Aorta (tissue), 5 donors: ENCODE data around the gene AFF3. TPM values are rescaled to one million over a fixed set of nuclear protein-coding genes. Genes with fewer than 3 reads are reported as not detected.

Source experiments
- ATAC-seq: fragments of 200-7000 bp; cut with Tn5 transposase; one replicate; pipeline ENCODE4 v1.9.1; 2022; ENCODE audit warnings: moderate library complexity; ENCODE audit not compliant: low FRiP score
- DNase-seq, 2 donors: peaks; one replicate each; pipeline ENCODE4 v3.0.0-alpha.2; 2020
- H3K27ac ChIP-seq, 2 donors: one replicate each; pipeline ENCODE4 v1.5.1; 2013; ENCODE audit warnings: low read length in 2 of 2, mild to moderate bottlenecking in 2 of 2, moderate library complexity in 2 of 2, control low read depth in 1 of 2, inconsistent platforms in 1 of 2, low read depth in 1 of 2
- H3K27me3 ChIP-seq, 2 donors: one replicate each; pipeline ENCODE4 v1.6.1; 2013; ENCODE audit warnings: control low read depth in 1 of 2, low read length in 1 of 2, mild to moderate bottlenecking in 1 of 2, moderate library complexity in 1 of 2; ENCODE audit not compliant: insufficient read depth in 2 of 2, control insufficient read depth in 1 of 2
- H3K36me3 ChIP-seq, 2 donors: one replicate each; pipeline ENCODE4 v1.6.1; 2013; ENCODE audit warnings: control low read depth in 1 of 2, low read length in 1 of 2, mild to moderate bottlenecking in 1 of 2; ENCODE audit not compliant: insufficient read depth in 2 of 2, control insufficient read depth in 1 of 2
- H3K4me1 ChIP-seq, 2 donors: one replicate each; pipeline ENCODE4 v1.6.1; 2013; ENCODE audit warnings: low read length in 2 of 2, control low read depth in 1 of 2, mild to moderate bottlenecking in 1 of 2, moderate library complexity in 1 of 2; ENCODE audit not compliant: insufficient read depth in 2 of 2, control insufficient read depth in 1 of 2
- H3K4me3 ChIP-seq, 2 donors: one replicate each; pipeline ENCODE4 v1.5.1; 2013; ENCODE audit warnings: low read length in 2 of 2, control low read depth in 1 of 2, mild to moderate bottlenecking in 1 of 2
- H3K9me3 ChIP-seq: one replicate; pipeline ENCODE4 v1.6.1; 2013; ENCODE audit warnings: mild to moderate bottlenecking, low read length; ENCODE audit not compliant: control insufficient read depth
- WGBS, 2 donors: extraction: QIAGEN DNeasy Blood & Tissue Kit; methylation state at CpG; one replicate each; pipeline ENCODE4 v1.1.7; 2013; 5-methylcytosine and 5-hydroxymethylcytosine counted together
- intact Hi-C, 2 donors: fragments of 100-400 bp; cut with DNase I; formaldehyde crosslinking; loops; one replicate each; pipeline versions ENCODE4 v1.14.2 to v1.15.0; 2022
- polyA plus RNA-seq, 2 donors: library from polyadenylated mRNA; stranded (reverse); fragments of 200-250 nt; gene quantifications; one replicate each; pipeline ENCODE4 v1.2.3, GENCODE V29; 2013
- total RNA-seq, 2 donors: library from RNA; stranded (reverse); fragmentation: NEBNext Ultra II Directional; extraction: Animal tissue kit (Norgen Biotek cat#: 25700); gene quantifications; one replicate each; pipeline ENCODE4 v1.2.1, GENCODE V29; 2021
- donor health status: healthy with polysubstance abuse.
- donor health status: Bipolar disorder and iron deficiency.
- donor health status: DM: no; HTN: no; CAD: no.
- donor health status: DM: no; HTN: no; CAD: no.
- donor health status: DM: yes; HTN: yes; CAD: no.

Gene AFF3
- total and polyA plus RNA-seq, 4 donors = 0.25 to 15.7 (median 5.5) TPM

DNA sequence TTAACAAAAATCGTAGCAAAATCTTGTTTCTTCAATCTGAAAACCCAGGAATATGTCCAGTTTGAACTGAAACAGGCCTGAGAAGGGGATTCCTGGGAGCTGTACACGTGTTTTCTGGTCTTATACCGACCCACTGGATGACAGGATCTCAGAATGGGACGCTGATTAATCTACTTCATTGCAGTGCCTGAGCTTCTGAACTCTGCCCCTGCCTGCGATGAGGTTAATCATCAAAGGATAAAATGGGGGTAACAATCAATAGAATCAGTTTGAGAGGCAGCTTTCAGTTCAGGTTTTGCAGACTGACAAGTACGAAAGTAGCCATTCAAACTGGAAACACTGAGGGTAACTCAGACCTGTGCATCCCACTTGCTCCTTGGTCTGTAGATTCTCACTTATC is 378.6 kb downstream of the AFF3 start:
- H3K36me3 ChIP-seq = no peaks in the 10 kb centered on the region
- ATAC-seq (no peak), DNase-seq (no peak)
- no peak overlapping the region for H3K27ac ChIP-seq
- 87 to 93% methylated on average over 6 of the region's 6 CpGs for WGBS, 2 donors
- H3K4me3 ChIP-seq = no peak overlapping the region
- intact Hi-C loops = no loop called here
- H3K9me3 ChIP-seq = peaks cover 2% of the 10 kb centered on the region
- no peaks in the 10 kb centered on the region for H3K27me3 ChIP-seq
- no peaks in the 10 kb centered on the region for H3K4me1 ChIP-seq

DNA sequence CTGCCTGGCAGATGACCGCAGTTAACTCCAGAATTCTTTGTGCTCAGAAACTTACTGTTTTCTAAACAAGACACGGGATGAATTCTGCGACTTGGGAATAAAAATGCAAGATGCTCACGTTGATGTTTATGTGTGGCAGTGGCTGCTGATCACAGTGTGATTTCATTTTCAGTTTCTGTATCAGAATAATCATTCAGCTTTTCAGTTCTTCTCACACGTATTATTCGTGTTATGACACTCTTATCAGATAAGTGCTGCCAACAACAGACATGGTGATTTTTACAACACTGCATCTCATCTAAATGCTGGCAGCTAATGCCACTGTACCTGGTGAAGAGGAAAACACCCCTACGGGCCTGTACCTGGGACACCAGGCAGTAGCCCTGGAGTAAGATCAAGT is 379.7 kb downstream of the AFF3 start:
- H3K4me1 ChIP-seq = no peaks in the 10 kb centered on the region
- ATAC-seq (no peak), DNase-seq (no peak)
- H3K9me3 ChIP-seq = peaks cover 2% of the 10 kb centered on the region
- intact Hi-C loops = no loop called here
- no peak overlapping the region for H3K4me3 ChIP-seq
- H3K36me3 ChIP-seq = no peaks in the 10 kb centered on the region
- no peaks in the 10 kb centered on the region for H3K27me3 ChIP-seq
- no peak overlapping the region for H3K27ac ChIP-seq
- WGBS, 2 donors = 89 to 92% methylated on average over 7 of the region's 7 CpGs

DNA sequence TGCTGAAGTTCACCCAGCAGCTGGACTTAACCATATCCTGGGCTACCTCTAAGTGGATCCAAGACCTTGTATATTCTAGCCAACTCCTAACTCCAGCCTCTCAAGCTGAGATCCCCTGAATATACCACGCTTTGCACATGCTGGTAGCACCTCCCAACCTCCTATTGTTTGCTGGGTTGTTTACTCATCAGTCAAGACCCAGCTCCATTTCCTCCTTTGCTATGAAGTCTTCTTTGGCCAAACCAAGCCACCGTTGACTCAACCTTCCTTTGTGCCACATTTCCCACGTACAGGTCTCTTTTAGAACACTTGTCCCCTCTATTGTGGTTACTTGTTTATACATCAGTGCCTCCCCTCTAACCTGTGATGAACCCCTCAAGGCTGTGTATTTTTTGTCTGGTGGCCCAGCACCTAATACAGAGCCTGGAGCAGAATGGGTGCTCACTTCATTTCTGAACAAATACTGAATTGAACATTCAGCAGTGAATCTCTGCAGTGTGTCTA is 384.7 kb downstream of the AFF3 start:
- Histone ChIP-seq H3K27ac (no peak overlapping the region), H3K4me1 (no peaks in the 10 kb centered on the region), H3K36me3 (no peaks in the 10 kb centered on the region), H3K9me3 (peaks cover 2% of the 10 kb centered on the region), H3K27me3 (no peaks in the 10 kb centered on the region), H3K4me3 (no peak overlapping the region)
- WGBS, 2 donors = 96% methylated on average over 3 of the region's 3 CpGs
- no peak for DNase-seq
- ATAC-seq = no peak
- intact Hi-C loops = no loop called here

GRCh38 chr2:99756059-99756458 is 386.3 kb downstream of the AFF3 start:
- DNase-seq = no peak
- intact Hi-C loops = no loop called here
- Histone ChIP-seq H3K4me3 (no peak overlapping the region), H3K36me3 (no peaks in the 10 kb centered on the region), H3K27ac (no peak overlapping the region), H3K4me1 (no peaks in the 10 kb centered on the region), H3K9me3 (no peaks in the 10 kb centered on the region), H3K27me3 (no peaks in the 10 kb centered on the region)
- 90 to 100% methylated on average over 1 of the region's 1 CpG for WGBS, 2 donors
- no peak for ATAC-seq

GRCh38 chr2:99754210-99754609 is 388.2 kb downstream of the AFF3 start:
- intact Hi-C loops = no loop called here

GRCh38 chr2:99753505-99753904 is 388.9 kb downstream of the AFF3 start:
- no peaks in the 10 kb centered on the region for H3K4me1 ChIP-seq
- no peak for ATAC-seq
- no peaks in the 10 kb centered on the region for H3K36me3 ChIP-seq
- no peak for DNase-seq
- intact Hi-C loops = no loop called here
- no peaks in the 10 kb centered on the region for H3K27me3 ChIP-seq
- H3K9me3 ChIP-seq = peaks cover 2% of the 10 kb centered on the region
- 91 to 94% methylated on average over 8 of the region's 8 CpGs for WGBS, 2 donors
- no peak overlapping the region for H3K4me3 ChIP-seq
- no peak overlapping the region for H3K27ac ChIP-seq

More at GRCh38 chr2:99754210-99754609, 388.2 kb downstream of the AFF3 start:
- no peak overlapping the region for H3K4me3 ChIP-seq
- ATAC-seq (no peak), DNase-seq (no peak)
- WGBS, 2 donors = 73 to 80% methylated on average over 4 of the region's 4 CpGs
- H3K4me1 ChIP-seq = no peaks in the 10 kb centered on the region
- peaks cover 2% of the 10 kb centered on the region for H3K9me3 ChIP-seq
- no peak overlapping the region for H3K27ac ChIP-seq
- no peaks in the 10 kb centered on the region for H3K36me3 ChIP-seq
- no peaks in the 10 kb centered on the region for H3K27me3 ChIP-seq

DNA sequence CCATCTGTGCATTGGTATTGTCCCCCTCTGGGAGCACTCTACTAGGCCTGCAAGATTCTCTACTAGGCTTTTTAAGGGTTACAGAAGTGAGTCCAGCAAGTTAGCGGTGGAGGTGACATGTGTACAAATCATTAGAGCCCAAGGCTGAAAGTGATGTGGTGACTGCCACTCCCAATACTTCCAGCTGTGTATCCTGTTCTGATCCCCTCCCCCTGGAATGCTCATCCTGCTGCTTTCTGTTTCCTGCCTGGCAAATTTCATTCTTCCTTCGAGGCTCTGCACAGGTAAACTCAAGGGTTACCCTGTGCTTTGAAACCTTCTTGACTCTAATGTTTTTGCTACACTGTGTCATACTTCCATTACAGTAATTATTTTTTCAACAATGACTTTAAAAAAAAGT is 394.0 kb downstream of the AFF3 start:
- Histone ChIP-seq H3K27ac (no peak overlapping the region), H3K36me3 (no peaks in the 10 kb centered on the region), H3K9me3 (peaks cover 2% of the 10 kb centered on the region), H3K27me3 (no peaks in the 10 kb centered on the region), H3K4me3 (no peak overlapping the region), H3K4me1 (no peaks in the 10 kb centered on the region)
- intact Hi-C loops = no loop called here
- ATAC-seq (no peak), DNase-seq (no peak)
- WGBS, 2 donors = 65 to 73% methylated on average over 2 of the region's 2 CpGs

DNA sequence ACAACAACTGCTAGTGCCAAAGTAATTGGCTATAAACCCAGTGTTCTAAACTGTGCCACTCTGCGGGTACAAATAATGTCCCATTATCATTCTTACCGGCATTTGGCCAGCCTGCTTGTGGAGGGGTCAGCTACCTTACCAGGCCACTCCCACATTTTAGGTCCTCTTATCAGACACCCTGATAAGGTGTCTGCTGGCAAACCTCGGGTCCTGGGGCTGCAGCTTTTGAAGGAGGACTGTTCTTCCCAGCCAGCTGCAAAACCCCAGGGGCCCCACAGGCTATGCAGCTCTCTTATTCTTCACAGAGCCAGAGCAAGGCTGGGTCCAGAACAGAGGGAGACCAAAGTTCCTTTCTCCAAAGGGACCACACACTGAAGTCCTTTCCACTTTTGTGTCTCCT is 394.5 kb downstream of the AFF3 start:
- DNase-seq = no peak
- Histone ChIP-seq H3K4me1 (no peaks in the 10 kb centered on the region), H3K4me3 (no peak overlapping the region), H3K27ac (no peak overlapping the region), H3K9me3 (peaks cover 2% of the 10 kb centered on the region), H3K27me3 (no peaks in the 10 kb centered on the region), H3K36me3 (peaks cover 0 to 3% of the 10 kb centered on the region in 2 donors)
- no peak for ATAC-seq
- intact Hi-C loops = no loop called here
- WGBS, 2 donors = 33 to 47% methylated on average over 3 of the region's 3 CpGs

DNA sequence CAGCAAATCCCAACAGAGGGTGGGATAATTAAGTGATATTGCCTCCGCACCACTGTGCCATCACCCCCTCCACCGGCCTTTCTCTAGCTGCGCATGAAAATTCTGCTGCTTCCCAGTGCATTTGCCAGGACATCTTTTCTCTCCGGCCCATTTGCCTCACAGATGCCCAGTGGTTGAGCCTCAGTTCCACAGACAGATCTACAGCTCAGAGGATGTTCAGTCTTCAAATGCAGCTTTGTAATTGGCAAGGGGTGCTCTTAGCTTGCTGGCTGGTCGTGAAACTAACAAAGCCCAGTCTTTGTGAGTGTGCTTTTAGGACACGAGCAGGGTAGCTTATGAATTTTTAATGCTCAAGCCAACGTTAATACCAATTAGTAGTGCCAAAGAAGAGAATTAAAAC is 399.2 kb downstream of the AFF3 start:
- Histone ChIP-seq H3K36me3 (peaks cover 0 to 5% of the 10 kb centered on the region in 2 donors), H3K4me1 (no peaks in the 10 kb centered on the region), H3K9me3 (no peaks in the 10 kb centered on the region), H3K27ac (no peak overlapping the region), H3K4me3 (no peak overlapping the region), H3K27me3 (no peaks in the 10 kb centered on the region)
- DNase-seq = no peak
- 92 to 95% methylated on average over 7 of the region's 7 CpGs for WGBS, 2 donors
- intact Hi-C loops = no loop called here
- ATAC-seq = no peak
